ENCODE measurements around the gene TRIM47. TPM values are rescaled to one million over a fixed set of nuclear protein-coding genes. Genes with fewer than 3 reads are reported as not detected.
"Not testable (repeated sequence)": the region's sequence is repeated elsewhere in the genome, so short reads cannot be mapped to it uniquely, and the experiment has no call there.

Gene TRIM47
- total RNA-seq, 1 experiment from 2014 or later: 48.3 TPM

GRCh38 chr17:75854101-75854748, 24.2 kb downstream of the TRIM47 start:
- POLR2A ChIA-PET (ENCODE audit: unreplicated experiment): interaction anchor here (0.5 to 2.0 kb wide), 7 partner anchors 18 to 78 kb away, joined by 3 to 22 read pairs (median 8); no protein-coding TSS in a partner anchor
- Histone ChIP-seq H3K27me3 (ENCODE audit: insufficient read depth, low read depth) (no peaks in the 10 kb centered on the region), H3K79me2 (ENCODE audit: low read depth) (peaks cover 39% of the 10 kb centered on the region), H2AFZ (no peak overlapping the region), H3K4me2 (peak overlapping the region; percentile 88), H3K4me3 (peak overlapping the region; percentile 74), H3F3A (ENCODE audit: insufficient read depth, low read depth) (peaks cover 33% of the 10 kb centered on the region), H3K4me1 (replicated peaks; ENCODE audit: insufficient read depth) (peaks cover 23% of the 10 kb centered on the region), H3K36me3 (ENCODE audit: low read depth) (peaks cover 11% of the 10 kb centered on the region), H3K27ac (peak overlapping the region; percentile 79), H3K9me2 (ENCODE audit: insufficient read depth) (no peaks in the 10 kb centered on the region), H4K20me1 (ENCODE audit: insufficient read depth) (peaks cover 3% of the 10 kb centered on the region; the same call in 1 of the 2 replicates), H3K9me3 (ENCODE audit: insufficient read depth, low read depth) (no peaks in the 10 kb centered on the region)
- TF ChIP-seq CTCF (conservative IDR thresholded peaks at IDR 0.05) (no peak), EZH2 (IDR thresholded peaks at IDR 0.05; ENCODE audit: low read depth) (no peak)
- intact Hi-C loops (cut with micrococcal nuclease; ENCODE audit: unreplicated experiment): loop anchor here (2.0 kb wide), 1 partner anchor 75 kb away; a partner anchor contains a TSS
- peak; percentile 52 to 75 for DNase-seq
- CTCF ChIA-PET: interaction anchor here (0.8 to 1.5 kb wide), 3 partner anchors 8 to 220 kb away, joined by 3 to 17 read pairs (median 6); no protein-coding TSS in a partner anchor
- TSS peak; percentile 67 for BruUV-seq (replicated peaks)

- Histone ChIP-seq H3K79me2 (ENCODE audit: low read depth) (peaks cover 39% of the 10 kb centered on the region), H3F3A (ENCODE audit: insufficient read depth, low read depth) (peaks cover 29% of the 10 kb centered on the region), H4K20me1 (ENCODE audit: insufficient read depth) (peaks cover 3% of the 10 kb centered on the region; the same call in 1 of the 2 replicates), H3K4me1 (replicated peaks; ENCODE audit: insufficient read depth) (peaks cover 23% of the 10 kb centered on the region), H3K4me3 (no peak overlapping the region; the same call in 1 of the 2 replicates), H3K4me2 (peak overlapping the region; percentile 88), H2AFZ (no peak overlapping the region), H3K27me3 (ENCODE audit: insufficient read depth, low read depth) (no peaks in the 10 kb centered on the region), H3K9me2 (ENCODE audit: insufficient read depth) (no peaks in the 10 kb centered on the region), H3K36me3 (ENCODE audit: low read depth) (peaks cover 15% of the 10 kb centered on the region), H3K27ac (peak overlapping the region; percentile 79), H3K9me3 (ENCODE audit: insufficient read depth, low read depth) (no peaks in the 10 kb centered on the region)
- ChIA-PET POLR2A (ENCODE audit: unreplicated experiment) (interaction anchor here (0.5 to 2.0 kb wide), 6 partner anchors 19 to 77 kb away, joined by 3 to 9 read pairs (median 6); no protein-coding TSS in a partner anchor), CTCF (interaction anchor here (0.8 kb wide), 1 partner anchor 220 kb away, joined by 3 read pairs; no protein-coding TSS in a partner anchor)
- no TSS peak for BruUV-seq (replicated peaks)
- peak; percentile 50 to 85 for DNase-seq
- intact Hi-C loops (cut with micrococcal nuclease; ENCODE audit: unreplicated experiment): no loop called here
- TF ChIP-seq EZH2 (IDR thresholded peaks at IDR 0.05; ENCODE audit: low read depth): no peak
- TF ChIP-seq CTCF (conservative IDR thresholded peaks at IDR 0.05): no peak
Measured at GRCh38 chr17:75853433-75853832, 24.9 kb downstream of the TRIM47 start.

- H3K9me3 ChIP-seq (ENCODE audit: insufficient read depth, low read depth); DNase-seq; intact Hi-C loops (cut with micrococcal nuclease; ENCODE audit: unreplicated experiment); CTCF ChIA-PET; H3K4me3 ChIP-seq; H3K27me3 ChIP-seq (ENCODE audit: insufficient read depth, low read depth); BruUV-seq (replicated peaks); H4K20me1 ChIP-seq (ENCODE audit: insufficient read depth); H2AFZ ChIP-seq; H3K4me2 ChIP-seq; POLR2A ChIA-PET (ENCODE audit: unreplicated experiment); H3K27ac ChIP-seq; H3K9me2 ChIP-seq (ENCODE audit: insufficient read depth): not testable (repeated sequence)
- peaks cover 37% of the 10 kb centered on the region for H3K4me1 ChIP-seq (replicated peaks; ENCODE audit: insufficient read depth)
- peaks cover 39% of the 10 kb centered on the region for H3K79me2 ChIP-seq (ENCODE audit: low read depth)
- peaks cover 39% of the 10 kb centered on the region for H3F3A ChIP-seq (ENCODE audit: insufficient read depth, low read depth)
- peaks cover 26% of the 10 kb centered on the region for H3K36me3 ChIP-seq (ENCODE audit: low read depth)
Measured at GRCh38 chr17:75851693-75851991, 26.7 kb downstream of the TRIM47 start.
